Vagina (tissue), 2 donors: ENCODE measurements around the gene DLG3. TPM values are rescaled to one million over a fixed set of nuclear protein-coding genes. Genes with fewer than 3 reads are reported as not detected.

Experiments used
- DNase-seq, 2 donors: peaks; one replicate each; pipeline ENCODE4 v3.0.0-alpha.2; 2017; ENCODE audit errors: extremely low spot score in 2 of 2
- H3K27ac ChIP-seq: fragments of 200-600 bp; sonication (generic); one replicate; pipeline ENCODE4 v1.5.1; 2019
- H3K27me3 ChIP-seq: fragments of 200-600 bp; sonication (generic); one replicate; pipeline ENCODE4 v1.5.1; 2019
- H3K36me3 ChIP-seq, 2 donors: fragments of 200-600 bp; sonication (generic); one replicate each; pipeline ENCODE4 v1.5.1; 2017 to 2019
- H3K4me1 ChIP-seq: fragments of 200-600 bp; sonication (generic); one replicate; pipeline ENCODE4 v1.5.1; 2019
- H3K4me3 ChIP-seq, 2 donors: fragments of 200-600 bp; sonication (generic); 1 replicate in 1 of 2; 2 replicates in 1 of 2; pipeline ENCODE4 v1.5.1; 2016 to 2019
- H3K9me3 ChIP-seq: fragments of 200-600 bp; sonication (generic); one replicate; pipeline ENCODE4 v1.5.1; 2019
- CTCF ChIP-seq, 3 experiments: fragments of 450-650 bp in 2 of 3; fragments of 200-600 bp in 1 of 3; sonication (generic) in 1 of 3; IDR thresholded peaks; one replicate each; pipeline ENCODE4 v1.5.1; 2017 to 2019; ENCODE audit warnings: antibody characterized with exemption in 3 of 3, mild to moderate bottlenecking in 2 of 3, moderate library complexity in 2 of 3
- POLR2A ChIP-seq, 2 donors: fragments of 450-650 bp; IDR thresholded peaks; one replicate each; pipeline ENCODE4 v1.6.1; 2017; ENCODE audit warnings: antibody characterized with exemption in 2 of 2, mild to moderate bottlenecking in 2 of 2, moderate library complexity in 2 of 2
- POLR2AphosphoS5 ChIP-seq, 2 donors: sonication (generic); formaldehyde crosslinking; IDR thresholded peaks; one replicate each; pipeline ENCODE4 v1.9.0; 2017; ENCODE audit warnings: antibody characterized with exemption in 2 of 2, mild to moderate bottlenecking in 2 of 2, low read depth in 1 of 2; ENCODE audit not compliant: insufficient read depth in 1 of 2
- intact Hi-C: fragments of 100-400 bp; cut with DNase I; formaldehyde crosslinking; loops from one replicate; pipeline ENCODE4 v1.15.1; 2023
- total RNA-seq: library from RNA; depleted of rRNA; stranded (reverse); fragments of >200 nt; gene quantifications from one replicate; pipeline ENCODE4 v1.2.3, GENCODE V29; 2016

Gene DLG3
- total RNA-seq, 1 donor from 2014 or later = 27.0 TPM

GRCh38 chrX:70446380-70447350 is 2.0 kb downstream of the DLG3 start:
- H3K27ac ChIP-seq = no peak overlapping the region
- peak in 1 of 2 donors; percentile 94 for DNase-seq
- no peaks in the 10 kb centered on the region for H3K4me1 ChIP-seq
- H3K9me3 ChIP-seq = no peaks in the 10 kb centered on the region
- no peaks in the 10 kb centered on the region for H3K27me3 ChIP-seq
- TF ChIP-seq CTCF (IDR thresholded peaks at IDR 0.05) (no peak), POLR2AphosphoS5 (IDR thresholded peaks at IDR 0.05; ENCODE audit: insufficient read depth in 1 of 2, low read depth in 1 of 2) (no peak), POLR2A (IDR thresholded peaks at IDR 0.05) (no peak)
- no peaks in the 10 kb centered on the region for H3K36me3 ChIP-seq
- intact Hi-C loops = no loop called here
- no peak overlapping the region for H3K4me3 ChIP-seq

- intact Hi-C loops = no loop called here
- DNase-seq = no peak
- peaks cover 14% of the 10 kb centered on the region for H3K4me1 ChIP-seq
- no peak overlapping the region for H3K4me3 ChIP-seq
- H3K36me3 ChIP-seq = no peaks in the 10 kb centered on the region
- TF ChIP-seq POLR2AphosphoS5 (IDR thresholded peaks at IDR 0.05; ENCODE audit: insufficient read depth in 1 of 2, low read depth in 1 of 2) (no peak), CTCF (IDR thresholded peaks at IDR 0.05) (no peak), POLR2A (IDR thresholded peaks at IDR 0.05) (no peak)
- H3K9me3 ChIP-seq = no peaks in the 10 kb centered on the region
- H3K27me3 ChIP-seq = no peaks in the 10 kb centered on the region
- no peak overlapping the region for H3K27ac ChIP-seq
Observed at GRCh38 chrX:70449457-70449966, 4.9 kb downstream of the DLG3 start.

- Histone ChIP-seq H3K27ac (peak overlapping the region; percentile 31), H3K9me3 (no peaks in the 10 kb centered on the region), H3K36me3 (no peaks in the 10 kb centered on the region), H3K4me3 (peak overlapping the region; percentile 45 to 50), H3K4me1 (peaks cover 14% of the 10 kb centered on the region), H3K27me3 (no peaks in the 10 kb centered on the region)
- no peak for DNase-seq
- intact Hi-C loops = no loop called here
- peak in 2 of 3 experiments; percentile 35 to 51 for TF ChIP-seq CTCF (IDR thresholded peaks at IDR 0.05)
- no peak for TF ChIP-seq POLR2A (IDR thresholded peaks at IDR 0.05)
- TF ChIP-seq POLR2AphosphoS5 (IDR thresholded peaks at IDR 0.05; ENCODE audit: insufficient read depth in 1 of 2, low read depth in 1 of 2) = peak in 1 of 2 donors; percentile 3
Observed at GRCh38 chrX:70452143-70452733, 7.6 kb downstream of the DLG3 start.

GRCh38 chrX:70453024-70453618 is 8.5 kb downstream of the DLG3 start:
- H3K36me3 ChIP-seq = no peaks in the 10 kb centered on the region
- H3K27ac ChIP-seq = peak overlapping the region; percentile 31
- intact Hi-C loops = no loop called here
- no peak for TF ChIP-seq POLR2A (IDR thresholded peaks at IDR 0.05)
- no peak for TF ChIP-seq CTCF (IDR thresholded peaks at IDR 0.05)
- no peak for TF ChIP-seq POLR2AphosphoS5 (IDR thresholded peaks at IDR 0.05; ENCODE audit: insufficient read depth in 1 of 2, low read depth in 1 of 2)
- H3K9me3 ChIP-seq = no peaks in the 10 kb centered on the region
- H3K4me1 ChIP-seq = peaks cover 14% of the 10 kb centered on the region
- no peaks in the 10 kb centered on the region for H3K27me3 ChIP-seq
- DNase-seq = no peak
- H3K4me3 ChIP-seq = peak overlapping the region; percentile 45 to 50
